ENCODE data around the gene NEO1.

Gene NEO1

DNA sequence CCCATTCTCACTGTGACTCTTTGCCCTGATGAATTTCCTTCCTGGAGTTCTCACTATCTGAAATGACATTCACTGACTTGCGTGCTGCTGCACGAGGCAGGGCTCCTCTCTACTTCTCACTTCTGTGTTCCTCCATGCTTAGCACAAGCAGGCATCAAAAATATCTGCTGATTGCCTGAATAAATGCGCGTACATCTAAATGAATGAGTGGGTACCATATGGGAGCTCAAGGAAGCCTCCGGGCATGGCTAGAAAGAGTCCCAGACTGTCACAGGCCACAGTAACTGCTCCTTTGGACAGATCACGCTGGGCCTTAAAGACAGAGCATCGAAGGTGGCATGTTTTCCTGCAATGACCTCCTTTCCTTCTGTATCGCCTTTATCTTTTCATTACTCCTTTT is 284.9 kb downstream of the NEO1 start:
- H3K9me3 ChIP-seq (ENCODE audit: control insufficient read depth, insufficient read depth, low read length) = no peaks in the 10 kb centered on the region
- H3K4me1 ChIP-seq (ENCODE audit: control insufficient read depth, low read length) = no peaks in the 10 kb centered on the region
- no peaks in the 10 kb centered on the region for H3K36me3 ChIP-seq (ENCODE audit: control insufficient read depth, low read length)
- TF ChIP-seq, protein P1, sequence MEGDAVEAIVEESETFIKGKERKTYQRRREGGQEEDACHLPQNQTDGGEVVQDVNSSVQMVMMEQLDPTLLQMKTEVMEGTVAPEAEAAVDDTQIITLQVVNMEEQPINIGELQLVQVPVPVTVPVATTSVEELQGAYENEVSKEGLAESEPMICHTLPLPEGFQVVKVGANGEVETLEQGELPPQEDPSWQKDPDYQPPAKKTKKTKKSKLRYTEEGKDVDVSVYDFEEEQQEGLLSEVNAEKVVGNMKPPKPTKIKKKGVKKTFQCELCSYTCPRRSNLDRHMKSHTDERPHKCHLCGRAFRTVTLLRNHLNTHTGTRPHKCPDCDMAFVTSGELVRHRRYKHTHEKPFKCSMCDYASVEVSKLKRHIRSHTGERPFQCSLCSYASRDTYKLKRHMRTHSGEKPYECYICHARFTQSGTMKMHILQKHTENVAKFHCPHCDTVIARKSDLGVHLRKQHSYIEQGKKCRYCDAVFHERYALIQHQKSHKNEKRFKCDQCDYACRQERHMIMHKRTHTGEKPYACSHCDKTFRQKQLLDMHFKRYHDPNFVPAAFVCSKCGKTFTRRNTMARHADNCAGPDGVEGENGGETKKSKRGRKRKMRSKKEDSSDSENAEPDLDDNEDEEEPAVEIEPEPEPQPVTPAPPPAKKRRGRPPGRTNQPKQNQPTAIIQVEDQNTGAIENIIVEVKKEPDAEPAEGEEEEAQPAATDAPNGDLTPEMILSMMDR (IDR thresholded peaks at IDR 0.05; ENCODE audit: low read depth, low read length, poor library complexity, severe bottlenecking) = no peak
- no peak for TF ChIP-seq EZH2phosphoT487 (IDR thresholded peaks at IDR 0.05; ENCODE audit: borderline replicate concordance, low read length)
- no peaks in the 10 kb centered on the region for H4K20me1 ChIP-seq (ENCODE audit: control insufficient read depth, insufficient read depth, low read depth, low read length)
- no peaks in the 10 kb centered on the region for H3K27me3 ChIP-seq (ENCODE audit: control insufficient read depth, low read length)
- no peak overlapping the region for H3K27ac ChIP-seq (ENCODE audit: low read depth, low read length)
- H3K9me2 ChIP-seq (replicated peaks; ENCODE audit: control insufficient read depth, low read length) = no peaks in the 10 kb centered on the region
- no peak overlapping the region for H3K4me3 ChIP-seq (ENCODE audit: low read length)
- H3K4me2 ChIP-seq (ENCODE audit: low read length) = no peak overlapping the region
- no peaks in the 10 kb centered on the region for H3K79me2 ChIP-seq (ENCODE audit: control insufficient read depth, low read length)
- H3F3A ChIP-seq (ENCODE audit: control insufficient read depth, insufficient read depth) = no peaks in the 10 kb centered on the region

DNA sequence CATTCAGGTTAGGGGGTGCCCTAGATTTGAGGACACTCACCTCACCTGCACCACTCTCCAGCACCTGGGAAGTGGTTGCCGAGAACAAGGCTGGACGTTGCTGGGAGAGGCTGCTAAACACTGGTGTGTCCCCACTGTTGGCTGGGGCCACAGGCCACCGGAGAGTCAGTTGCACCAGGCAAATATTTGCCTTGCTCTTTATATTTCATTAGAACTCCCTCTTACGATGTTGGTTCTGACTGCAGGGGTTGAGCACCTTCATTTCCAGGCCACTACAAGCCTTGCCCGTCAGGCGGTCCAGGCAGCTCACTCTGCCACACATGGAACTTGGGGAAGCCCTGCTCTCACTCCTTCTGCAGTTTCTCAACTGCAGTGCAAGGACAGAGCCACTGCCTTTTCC is 285.8 kb downstream of the NEO1 start:
- Histone ChIP-seq H3K9me3 (ENCODE audit: control insufficient read depth, insufficient read depth, low read length) (no peaks in the 10 kb centered on the region), H3K27me3 (ENCODE audit: control insufficient read depth, low read length) (no peaks in the 10 kb centered on the region), H3F3A (ENCODE audit: control insufficient read depth, insufficient read depth) (no peaks in the 10 kb centered on the region), H3K4me1 (ENCODE audit: control insufficient read depth, low read length) (no peaks in the 10 kb centered on the region), H3K27ac (ENCODE audit: low read depth, low read length) (no peak overlapping the region), H3K9me2 (replicated peaks; ENCODE audit: control insufficient read depth, low read length) (no peaks in the 10 kb centered on the region), H4K20me1 (ENCODE audit: control insufficient read depth, insufficient read depth, low read depth, low read length) (no peaks in the 10 kb centered on the region), H3K4me3 (ENCODE audit: low read length) (no peak overlapping the region), H3K4me2 (ENCODE audit: low read length) (no peak overlapping the region), H3K79me2 (ENCODE audit: control insufficient read depth, low read length) (no peaks in the 10 kb centered on the region), H3K36me3 (ENCODE audit: control insufficient read depth, low read length) (no peaks in the 10 kb centered on the region)
- TF ChIP-seq EZH2phosphoT487 (IDR thresholded peaks at IDR 0.05; ENCODE audit: borderline replicate concordance, low read length) = no peak
- TF ChIP-seq, protein P1 (IDR thresholded peaks at IDR 0.05; ENCODE audit: low read depth, low read length, poor library complexity, severe bottlenecking) = no peak

DNA sequence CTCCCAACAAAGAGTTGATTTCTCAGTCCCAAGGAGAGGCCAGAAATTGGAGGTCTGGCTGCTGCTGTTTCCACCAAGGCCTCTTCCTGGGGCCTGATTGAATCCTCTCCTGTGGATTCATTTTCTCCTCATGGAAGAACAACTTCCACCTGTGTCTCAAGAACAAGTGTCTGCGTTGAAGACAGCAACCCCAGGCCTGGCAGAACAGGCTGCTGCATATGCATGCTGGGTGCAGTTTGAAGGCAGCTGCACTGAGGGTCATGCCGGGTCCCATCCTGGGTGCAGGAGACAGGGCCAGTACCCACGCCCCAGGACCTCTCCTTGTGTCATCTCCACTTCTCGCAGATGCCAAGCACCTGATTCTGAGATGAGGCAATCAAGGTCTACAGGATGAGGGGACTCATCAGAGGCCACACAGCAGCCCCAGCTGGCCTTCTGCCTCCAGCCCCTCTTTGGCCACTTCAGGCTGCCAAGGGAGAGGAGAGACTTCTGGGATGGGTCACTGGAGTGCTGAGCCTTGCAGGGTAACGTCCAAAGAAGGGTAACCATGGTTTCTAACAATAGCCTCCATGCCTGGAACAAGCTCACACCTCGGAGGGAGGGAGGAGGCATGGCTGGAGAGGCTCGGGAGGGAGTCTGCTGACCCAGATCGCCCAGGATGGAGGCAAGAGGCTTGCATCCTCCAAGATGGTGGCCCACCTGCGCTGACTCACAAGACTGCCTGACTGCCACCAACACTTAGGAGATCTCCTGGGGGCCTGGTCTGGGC is 286.5 kb downstream of the NEO1 start:
- Histone ChIP-seq H3F3A (ENCODE audit: control insufficient read depth, insufficient read depth) (no peaks in the 10 kb centered on the region), H3K36me3 (ENCODE audit: control insufficient read depth, low read length) (no peaks in the 10 kb centered on the region), H3K79me2 (ENCODE audit: control insufficient read depth, low read length) (no peaks in the 10 kb centered on the region), H4K20me1 (ENCODE audit: control insufficient read depth, insufficient read depth, low read depth, low read length) (no peaks in the 10 kb centered on the region), H3K4me1 (ENCODE audit: control insufficient read depth, low read length) (no peaks in the 10 kb centered on the region), H3K9me2 (replicated peaks; ENCODE audit: control insufficient read depth, low read length) (no peaks in the 10 kb centered on the region), H3K27me3 (ENCODE audit: control insufficient read depth, low read length) (no peaks in the 10 kb centered on the region), H3K27ac (ENCODE audit: low read depth, low read length) (no peak overlapping the region), H3K4me2 (ENCODE audit: low read length) (no peak overlapping the region), H3K4me3 (ENCODE audit: low read length) (no peak overlapping the region), H3K9me3 (ENCODE audit: control insufficient read depth, insufficient read depth, low read length) (no peaks in the 10 kb centered on the region)
- TF ChIP-seq, protein P1 (IDR thresholded peaks at IDR 0.05; ENCODE audit: low read depth, low read length, poor library complexity, severe bottlenecking) = no peak
